Breast epithelium (tissue), 4 donors: ENCODE results near the gene HNRNPF. TPM values are rescaled to one million over a fixed set of nuclear protein-coding genes. Genes with fewer than 3 reads are reported as not detected.
A peak's percentile ranks its signal among the peaks of the same experiment; 100 is the strongest.

ENCODE experiments used
- DNase-seq, 2 donors: peaks; one replicate each; pipeline ENCODE4 v3.0.0-alpha.2; 2019; ENCODE audit warnings: low spot score in 2 of 2
- H3K27ac ChIP-seq, 2 donors: fragments of 200-600 bp; sonication (generic) in 1 of 2; one replicate each; pipeline ENCODE4 v1.5.1; 2016 to 2019; ENCODE audit warnings: mild to moderate bottlenecking in 1 of 2
- H3K27me3 ChIP-seq, 2 donors: fragments of 200-600 bp; sonication (generic) in 1 of 2; one replicate each; pipeline versions ENCODE4 v1.5.1 to v1.6.0; 2017 to 2019; ENCODE audit warnings: control low read depth in 1 of 2, mild to moderate bottlenecking in 1 of 2
- H3K36me3 ChIP-seq: fragments of 200-600 bp; one replicate; pipeline ENCODE4 v1.5.1; 2019
- H3K4me1 ChIP-seq, 2 donors: fragments of 200-600 bp; sonication (generic); one replicate each; pipeline ENCODE4 v1.5.1; 2016 to 2019; ENCODE audit warnings: control low read depth in 1 of 2
- H3K4me3 ChIP-seq, 3 donors: fragments of 200-600 bp; sonication (generic); 1 replicate in 2 of 3; 2 replicates in 1 of 3; pipeline ENCODE4 v1.5.1; 2016 to 2019; ENCODE audit warnings: mild to moderate bottlenecking in 3 of 3, moderate library complexity in 2 of 3
- H3K9me3 ChIP-seq, 2 donors: fragments of 200-600 bp; sonication (generic) in 1 of 2; one replicate each; pipeline ENCODE4 v1.5.1; 2016 to 2019; ENCODE audit warnings: control low read depth in 1 of 2
- CTCF ChIP-seq, 3 donors: fragments of 450-650 bp; IDR thresholded peaks; one replicate each; pipeline ENCODE4 v1.5.1; 2016 to 2017; ENCODE audit warnings: antibody characterized with exemption in 3 of 3, mild to moderate bottlenecking in 3 of 3, moderate library complexity in 3 of 3
- POLR2A ChIP-seq: fragments of 450-650 bp; IDR thresholded peaks from one replicate; pipeline ENCODE4 v1.6.1; 2016; ENCODE audit warnings: antibody characterized with exemption, mild to moderate bottlenecking, moderate library complexity
- POLR2AphosphoS5 ChIP-seq, 3 donors: sonication (generic); formaldehyde crosslinking; IDR thresholded peaks; one replicate each; pipeline ENCODE4 v1.6.1; 2017; ENCODE audit warnings: antibody characterized with exemption in 3 of 3
- intact Hi-C: fragments of 100-400 bp; cut with DNase I; formaldehyde crosslinking; loops from one replicate; pipeline ENCODE4 v1.15.1; 2023; ENCODE audit warnings: low total_unique reads
- total RNA-seq, 3 donors: library from RNA; depleted of rRNA; stranded (reverse); fragments of >200 nt; gene quantifications; one replicate each; pipeline ENCODE4 v1.1.0, GENCODE V29; 2016

The HNRNPF gene
- total RNA-seq, 3 donors from 2014 or later = 175 to 213 (median 207) TPM

- Histone ChIP-seq H3K27ac (no peak overlapping the region), H3K27me3 (no peaks in the 10 kb centered on the region), H3K4me3 (no peak overlapping the region), H3K36me3 (no peaks in the 10 kb centered on the region), H3K9me3 (no peaks in the 10 kb centered on the region), H3K4me1 (no peaks in the 10 kb centered on the region)
- intact Hi-C loops = no loop called here
- TF ChIP-seq CTCF (IDR thresholded peaks at IDR 0.05) (no peak), POLR2AphosphoS5 (IDR thresholded peaks at IDR 0.05) (no peak), POLR2A (no peak)
- DNase-seq = no peak
Measured at GRCh38 chr10:43391496-43391895, 17.5 kb downstream of the HNRNPF start.

- intact Hi-C loops = no loop called here
Measured at GRCh38 chr10:43390759-43391158, 18.2 kb downstream of the HNRNPF start.

GRCh38 chr10:43390333-43390732 is 18.7 kb downstream of the HNRNPF start:
- no peaks in the 10 kb centered on the region for H3K27me3 ChIP-seq
- intact Hi-C loops = no loop called here
- no peak for DNase-seq
- peak overlapping the region in 1 of 2 donors; percentile 7 for H3K27ac ChIP-seq
- no peaks in the 10 kb centered on the region for H3K9me3 ChIP-seq
- H3K4me1 ChIP-seq = no peaks in the 10 kb centered on the region
- H3K36me3 ChIP-seq = no peaks in the 10 kb centered on the region
- no peak for TF ChIP-seq CTCF (IDR thresholded peaks at IDR 0.05)
- no peak for TF ChIP-seq POLR2A
- TF ChIP-seq POLR2AphosphoS5 (IDR thresholded peaks at IDR 0.05) = no peak
- no peak overlapping the region for H3K4me3 ChIP-seq

More at GRCh38 chr10:43390759-43391158, 18.2 kb downstream of the HNRNPF start:
- no peaks in the 10 kb centered on the region for H3K9me3 ChIP-seq
- no peak overlapping the region for H3K4me3 ChIP-seq
- no peak for DNase-seq
- no peaks in the 10 kb centered on the region for H3K36me3 ChIP-seq
- no peak overlapping the region for H3K27ac ChIP-seq
- H3K27me3 ChIP-seq = no peaks in the 10 kb centered on the region
- no peaks in the 10 kb centered on the region for H3K4me1 ChIP-seq
- TF ChIP-seq CTCF (IDR thresholded peaks at IDR 0.05) = peak in 1 of 3 donors; percentile 21
- TF ChIP-seq POLR2AphosphoS5 (IDR thresholded peaks at IDR 0.05) = no peak

- no peak overlapping the region for H3K27ac ChIP-seq
- H3K4me3 ChIP-seq = no peak overlapping the region
- TF ChIP-seq POLR2A = no peak
- no peak for TF ChIP-seq POLR2AphosphoS5 (IDR thresholded peaks at IDR 0.05)
- TF ChIP-seq CTCF (IDR thresholded peaks at IDR 0.05) = no peak
- no peaks in the 10 kb centered on the region for H3K4me1 ChIP-seq
- no peaks in the 10 kb centered on the region for H3K36me3 ChIP-seq
- H3K27me3 ChIP-seq = no peaks in the 10 kb centered on the region
- DNase-seq = no peak
- no peaks in the 10 kb centered on the region for H3K9me3 ChIP-seq
- intact Hi-C loops = no loop called here
Measured at GRCh38 chr10:43389867-43390266, 19.1 kb downstream of the HNRNPF start.

- Histone ChIP-seq H3K9me3 (no peaks in the 10 kb centered on the region), H3K36me3 (no peaks in the 10 kb centered on the region), H3K4me3 (no peak overlapping the region), H3K27me3 (no peaks in the 10 kb centered on the region), H3K4me1 (no peaks in the 10 kb centered on the region), H3K27ac (no peak overlapping the region)
- TF ChIP-seq CTCF (IDR thresholded peaks at IDR 0.05) = no peak
- TF ChIP-seq POLR2AphosphoS5 (IDR thresholded peaks at IDR 0.05) = no peak
- no peak for TF ChIP-seq POLR2A
- DNase-seq = peak in 1 of 2 donors; percentile 31
- intact Hi-C loops = no loop called here
Measured at GRCh38 chr10:43387678-43388032, 21.3 kb downstream of the HNRNPF start.
